OCI-LY7 (cell line): Measurements from ENCODE around the gene B3GALT5. TPM values are rescaled to one million over a fixed set of nuclear protein-coding genes. Genes with fewer than 3 reads are reported as not detected.

Source experiments
- BruUV-seq: library from RNA; stranded (reverse); fragments of 400-500 nt; replicated peaks from 2 replicates; lab custom pipeline; 2021; lab: Mats Ljungman, UMichigan
- CTCF ChIA-PET: fragments of 300-600 bp; sonication (Branson Sonifier 250); formaldehyde crosslinking; loops from one replicate; lab custom pipeline; 2022; ENCODE audit warnings: antibody characterized with exemption; ENCODE audit not compliant: unreplicated experiment; lab: Charles Lee
- POLR2A ChIA-PET: fragments of 300-600 bp; sonication (Branson Sonifier 250); formaldehyde crosslinking; loops from one replicate; lab custom pipeline; 2022; ENCODE audit warnings: antibody characterized with exemption; lab: Charles Lee
- DNase-seq: peaks from one replicate; pipeline ENCODE4 v3.0.0-alpha.2; 2015; ENCODE audit warnings: low spot score
- H2AFZ ChIP-seq: fragments of 200-600 bp; sonication (generic), shearing (Covaris generic); 2 replicates; pipeline ENCODE4 v1.6.1; 2014; ENCODE audit warnings: mild to moderate bottlenecking, antibody characterized with exemption, low read length, moderate library complexity
- H3K27ac ChIP-seq: fragments of 200-600 bp; sonication (generic); 2 replicates; pipeline ENCODE4 v1.5.1; 2014; ENCODE audit warnings: mixed run types, low read depth, mild to moderate bottlenecking, moderate library complexity, low read length, inconsistent platforms; ENCODE audit not compliant: poor library complexity, severe bottlenecking
- H3K36me3 ChIP-seq: fragments of 200-600 bp; sonication (generic); 2 replicates; pipeline ENCODE4 v1.6.1; 2014; ENCODE audit warnings: mild to moderate bottlenecking, antibody characterized with exemption, low read length, moderate library complexity, mixed read lengths; ENCODE audit not compliant: insufficient read depth
- H3K4me1 ChIP-seq: fragments of 200-600 bp; sonication (generic); 2 replicates; pipeline ENCODE4 v1.5.1; 2014; ENCODE audit warnings: mild to moderate bottlenecking, low read length; ENCODE audit not compliant: insufficient read depth, poor library complexity, severe bottlenecking
- H3K4me2 ChIP-seq: fragments of 200-600 bp; sonication (generic); 2 replicates; pipeline ENCODE4 v1.6.1; 2014; ENCODE audit warnings: mild to moderate bottlenecking, low read length
- H3K4me3 ChIP-seq: fragments of 200-600 bp; sonication (generic); 2 replicates; pipeline ENCODE4 v1.5.1; 2014; ENCODE audit warnings: mild to moderate bottlenecking, low read depth, low read length; ENCODE audit not compliant: poor library complexity, severe bottlenecking
- H3K79me2 ChIP-seq: fragments of 200-600 bp; sonication (generic); 2 replicates; pipeline ENCODE4 v1.6.1; 2016; ENCODE audit warnings: low read depth, mild to moderate bottlenecking, low read length, moderate library complexity, mixed read lengths; ENCODE audit not compliant: insufficient read depth
- H3K9me2 ChIP-seq: fragments of 200-600 bp; sonication (generic); 2 replicates; pipeline ENCODE4 v1.6.1; 2016; ENCODE audit warnings: mild to moderate bottlenecking, low read length, mixed read lengths; ENCODE audit not compliant: insufficient read depth
- H3K9me3 ChIP-seq: fragments of 200-600 bp; sonication (generic); 2 replicates; pipeline ENCODE4 v1.6.1; 2014; ENCODE audit warnings: mild to moderate bottlenecking, mixed run types, low read length, mixed read lengths
- H4K20me1 ChIP-seq: fragments of 200-600 bp; sonication (generic); 2 replicates; pipeline ENCODE4 v1.6.1; 2014; ENCODE audit warnings: mild to moderate bottlenecking, antibody characterized with exemption, low read length, moderate library complexity, mixed read lengths; ENCODE audit not compliant: insufficient read depth
- CTCF ChIP-seq: fragments of 200-600 bp; sonication (generic); conservative IDR thresholded peaks from 2 replicates; pipeline ENCODE4 v1.5.1; 2014; ENCODE audit warnings: mild to moderate bottlenecking, antibody characterized with exemption, low read length, moderate library complexity, mixed read lengths
- EZH2phosphoT487 ChIP-seq: fragments of 200-600 bp; sonication (generic); IDR thresholded peaks from 2 replicates; pipeline ENCODE4 v1.6.1; 2018; ENCODE audit warnings: low read depth, borderline replicate concordance, mild to moderate bottlenecking, mixed run types, antibody characterized with exemption, low read length, moderate library complexity, mixed read lengths
- intact Hi-C: fragments of 100-400 bp; cut with micrococcal nuclease; formaldehyde crosslinking; loops from one replicate; pipeline ENCODE4 v1.10.0; 2022; ENCODE audit not compliant: unreplicated experiment
- total RNA-seq, 2 experiments: library from RNA; depleted of rRNA in 1 of 2; stranded (reverse); fragments of >200 nt in 1 of 2; shearing (Covaris generic) in 1 of 2; gene quantifications; 2 replicates each; pipeline ENCODE4 v1.2.3, GENCODE V29; 2014 to 2022

B3GALT5 gene
- total RNA-seq, 2 experiments from 2014 or later, result not detected

- Histone ChIP-seq H2AFZ (no peak overlapping the region), H3K9me2 (no peaks in the 10 kb centered on the region), H3K36me3 (no peaks in the 10 kb centered on the region), H3K79me2 (no peaks in the 10 kb centered on the region), H3K4me2 (no peak overlapping the region), H3K27ac (no peak overlapping the region), H3K4me1 (no peaks in the 10 kb centered on the region), H3K9me3 (no peaks in the 10 kb centered on the region), H3K4me3 (no peak overlapping the region), H4K20me1 (no peaks in the 10 kb centered on the region)
- no peak for DNase-seq
- ChIA-PET POLR2A (no interaction called here), CTCF (no interaction called here)
- TF ChIP-seq EZH2phosphoT487, result no peak
- no peak for TF ChIP-seq CTCF
- BruUV-seq, result no TSS peak
- intact Hi-C loops, result no loop called here
These were observed 43.5 kb downstream of the B3GALT5 start for GRCh38 chr21:39656209-39656608.

- no TSS peak for BruUV-seq
- POLR2A ChIA-PET, result no interaction called here
- CTCF ChIA-PET, result no interaction called here
- no peaks in the 10 kb centered on the region for H4K20me1 ChIP-seq
- H3K4me3 ChIP-seq, result no peak overlapping the region
- DNase-seq, result no peak
- no peaks in the 10 kb centered on the region for H3K9me3 ChIP-seq
- H3K79me2 ChIP-seq, result no peaks in the 10 kb centered on the region
- no peaks in the 10 kb centered on the region for H3K36me3 ChIP-seq
- intact Hi-C loops, result no loop called here
- H3K4me2 ChIP-seq, result no peak overlapping the region
- H3K4me1 ChIP-seq, result no peaks in the 10 kb centered on the region
- TF ChIP-seq CTCF (no peak), EZH2phosphoT487 (no peak)
- no peaks in the 10 kb centered on the region for H3K9me2 ChIP-seq
- no peak overlapping the region for H2AFZ ChIP-seq
- no peak overlapping the region for H3K27ac ChIP-seq
These were observed 44.5 kb downstream of the B3GALT5 start for GRCh38 chr21:39657091-39657689.

- Histone ChIP-seq H3K9me3 (no peaks in the 10 kb centered on the region), H3K4me2 (no peak overlapping the region), H2AFZ (no peak overlapping the region), H3K4me1 (no peaks in the 10 kb centered on the region), H3K4me3 (no peak overlapping the region), H4K20me1 (no peaks in the 10 kb centered on the region), H3K79me2 (no peaks in the 10 kb centered on the region), H3K27ac (no peak overlapping the region), H3K9me2 (no peaks in the 10 kb centered on the region), H3K36me3 (no peaks in the 10 kb centered on the region)
- no peak for DNase-seq
- TF ChIP-seq CTCF, result no peak
- TF ChIP-seq EZH2phosphoT487, result no peak
- BruUV-seq, result no TSS peak
- POLR2A ChIA-PET, result interaction anchor here (0.5 to 0.7 kb wide), 2 partner anchors 11 to 16 kb away, joined by 3 read pairs; no protein-coding TSS in a partner anchor
- CTCF ChIA-PET, result no interaction called here
- intact Hi-C loops, result no loop called here
These were observed 45.3 kb downstream of the B3GALT5 start for GRCh38 chr21:39658066-39658465.
